Ascending aorta (tissue), 2 donors: ENCODE measurements around the gene SPRYD3. TPM values are rescaled to one million over a fixed set of nuclear protein-coding genes. Genes with fewer than 3 reads are reported as not detected.

Source experiments
- DNase-seq, 2 donors: peaks; one replicate each; pipeline ENCODE4 v3.0.0-alpha.2; 2019; ENCODE audit warnings: low spot score in 2 of 2
- H3K27ac ChIP-seq, 2 donors: fragments of 200-600 bp; sonication (generic); one replicate each; pipeline ENCODE4 v1.5.1; 2016 to 2017; ENCODE audit warnings: mild to moderate bottlenecking in 1 of 2
- H3K27me3 ChIP-seq: fragments of 200-600 bp; sonication (generic); one replicate; pipeline ENCODE4 v1.5.1; 2017
- H3K36me3 ChIP-seq, 2 donors: fragments of 200-600 bp; sonication (generic); one replicate each; pipeline ENCODE4 v1.5.1; 2016
- H3K4me1 ChIP-seq, 2 donors: fragments of 200-600 bp; sonication (generic); one replicate each; pipeline ENCODE4 v1.5.1; 2016 to 2017; ENCODE audit warnings: mild to moderate bottlenecking in 1 of 2
- H3K4me3 ChIP-seq, 2 donors: fragments of 200-600 bp; sonication (generic); one replicate each; pipeline ENCODE4 v1.5.1; 2016 to 2017; ENCODE audit warnings: mild to moderate bottlenecking in 1 of 2
- H3K9me3 ChIP-seq, 2 donors: fragments of 200-600 bp; sonication (generic); one replicate each; pipeline ENCODE4 v1.5.1; 2016
- intact Hi-C: fragments of 100-400 bp; cut with DNase I; formaldehyde crosslinking; loops from one replicate; pipeline ENCODE4 v1.15.1; 2023
- total RNA-seq: library from RNA; depleted of rRNA; stranded (reverse); fragments of >200 nt; gene quantifications from one replicate; pipeline ENCODE4 v1.1.0, GENCODE V29; 2016
- TF ChIP-seq, protein P1 (sequence below), 3 experiments: fragments of 200-600 bp in 2 of 3; fragments of 450-650 bp in 1 of 3; sonication (generic) in 2 of 3; IDR thresholded peaks; one replicate each; pipeline ENCODE4 v1.5.1; 2016 to 2019; ENCODE audit warnings: antibody characterized with exemption in 3 of 3, mild to moderate bottlenecking in 1 of 3, moderate library complexity in 1 of 3

Gene SPRYD3
- total RNA-seq, 1 donor from 2014 or later = 48.6 TPM

DNA sequence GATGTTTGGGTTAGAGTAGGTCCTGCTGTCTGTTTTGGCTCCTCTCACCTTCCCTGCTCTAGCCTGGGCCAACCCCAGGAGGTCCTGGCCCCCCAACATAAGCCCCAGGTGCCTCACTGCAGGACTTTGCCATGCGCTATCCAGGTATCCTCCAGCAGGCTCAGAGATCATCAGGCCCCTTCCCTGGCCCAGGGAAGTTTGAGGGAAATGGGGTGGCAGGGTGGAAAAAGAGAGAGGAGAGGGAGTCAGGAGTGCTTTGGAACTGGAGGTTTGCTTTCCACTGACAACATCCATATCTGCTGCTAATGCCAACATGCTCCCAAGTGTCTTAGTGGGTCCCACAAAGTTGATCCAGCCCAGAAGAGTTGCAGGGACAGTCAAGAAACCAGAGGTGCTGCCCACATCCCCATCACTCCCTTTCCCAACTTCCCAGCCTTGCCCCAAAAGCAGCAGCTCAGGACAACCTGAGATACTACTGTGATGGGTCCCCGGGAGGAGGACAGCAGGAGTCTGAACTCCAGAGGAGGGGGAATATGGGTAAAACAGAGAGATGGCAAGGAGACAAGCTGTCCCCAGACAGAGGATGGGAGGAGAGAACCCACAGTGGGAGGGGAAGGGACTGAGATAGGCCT lies 28.6 kb downstream of the SPRYD3 start:
- H3K4me3 ChIP-seq = peak overlapping the region; percentile 75 to 84
- H3K27me3 ChIP-seq = no peaks in the 10 kb centered on the region
- intact Hi-C loops = no loop called here
- H3K27ac ChIP-seq = peak overlapping the region; percentile 98 to 99
- no peaks in the 10 kb centered on the region for H3K9me3 ChIP-seq
- TF ChIP-seq, protein P1, sequence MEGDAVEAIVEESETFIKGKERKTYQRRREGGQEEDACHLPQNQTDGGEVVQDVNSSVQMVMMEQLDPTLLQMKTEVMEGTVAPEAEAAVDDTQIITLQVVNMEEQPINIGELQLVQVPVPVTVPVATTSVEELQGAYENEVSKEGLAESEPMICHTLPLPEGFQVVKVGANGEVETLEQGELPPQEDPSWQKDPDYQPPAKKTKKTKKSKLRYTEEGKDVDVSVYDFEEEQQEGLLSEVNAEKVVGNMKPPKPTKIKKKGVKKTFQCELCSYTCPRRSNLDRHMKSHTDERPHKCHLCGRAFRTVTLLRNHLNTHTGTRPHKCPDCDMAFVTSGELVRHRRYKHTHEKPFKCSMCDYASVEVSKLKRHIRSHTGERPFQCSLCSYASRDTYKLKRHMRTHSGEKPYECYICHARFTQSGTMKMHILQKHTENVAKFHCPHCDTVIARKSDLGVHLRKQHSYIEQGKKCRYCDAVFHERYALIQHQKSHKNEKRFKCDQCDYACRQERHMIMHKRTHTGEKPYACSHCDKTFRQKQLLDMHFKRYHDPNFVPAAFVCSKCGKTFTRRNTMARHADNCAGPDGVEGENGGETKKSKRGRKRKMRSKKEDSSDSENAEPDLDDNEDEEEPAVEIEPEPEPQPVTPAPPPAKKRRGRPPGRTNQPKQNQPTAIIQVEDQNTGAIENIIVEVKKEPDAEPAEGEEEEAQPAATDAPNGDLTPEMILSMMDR (IDR thresholded peaks at IDR 0.05) = no peak
- DNase-seq = peak in 1 of 2 donors; percentile 63
- H3K4me1 ChIP-seq = peaks cover 3 to 45% of the 10 kb centered on the region in 2 donors
- H3K36me3 ChIP-seq = peaks cover 3 to 20% of the 10 kb centered on the region in 2 donors

DNA sequence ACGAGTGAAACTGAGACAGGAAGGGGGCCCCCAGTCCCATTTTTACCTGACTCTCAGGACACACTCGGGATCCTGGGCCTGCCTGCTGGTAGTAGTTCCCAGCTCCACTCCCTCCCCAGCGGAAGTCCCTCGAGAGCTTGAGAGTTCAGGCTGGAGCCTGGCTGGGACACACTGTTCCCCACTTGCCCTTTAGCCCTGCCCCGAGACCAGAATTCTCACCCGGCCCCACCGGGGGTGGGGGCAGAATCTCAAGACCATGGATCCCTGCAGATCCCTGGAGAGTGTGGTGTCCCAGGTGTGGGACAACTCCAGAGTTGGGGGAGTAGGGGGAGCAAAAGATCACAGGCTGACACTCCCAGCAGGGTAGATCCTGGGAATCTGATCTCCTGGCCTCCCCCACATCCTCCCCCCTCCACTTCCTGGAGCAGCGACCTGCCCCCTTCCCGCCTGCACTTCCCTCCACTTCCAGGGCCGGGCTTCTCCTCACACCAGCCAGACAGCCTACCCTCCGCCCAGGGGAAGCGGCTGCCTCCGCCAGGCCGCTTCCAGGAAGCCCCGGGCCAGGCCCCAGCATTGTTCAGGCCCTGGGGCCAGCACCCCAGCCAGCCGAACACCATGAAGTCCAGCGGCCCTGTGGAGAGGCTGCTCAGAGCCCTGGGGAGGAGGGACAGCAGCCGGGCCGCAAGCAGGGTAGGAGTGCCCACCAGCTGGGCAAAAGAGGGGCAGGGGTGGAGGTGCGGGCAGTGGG lies 29.4 kb downstream of the SPRYD3 start, which contains the start of gene TNS2:
TNS2 (plus strand) TSS at position 495 of the 748 bp plus-strand sequence; CDS start at position 616, 121 bp downstream.
- TF ChIP-seq, protein P1 (IDR thresholded peaks at IDR 0.05) = no peak
- H3K9me3 ChIP-seq = no peaks in the 10 kb centered on the region
- peak within 1 kb of the TSS; percentile 75 to 84 for H3K4me3 ChIP-seq
- DNase-seq = peak in 1 of 2 donors; percentile 91
- H3K27ac ChIP-seq = peak within 1 kb of the TSS; percentile 98 to 99
- H3K36me3 ChIP-seq = peaks cover 0 to 15% of the 10 kb centered on the region in 2 donors
- peaks cover 4 to 47% of the 10 kb centered on the region in 2 donors for H3K4me1 ChIP-seq
- H3K27me3 ChIP-seq = no peaks in the 10 kb centered on the region
- intact Hi-C loops = loop anchor here (5.0 kb wide), 1 partner anchor 453 kb away; the partner anchor contains the start of gene TARBP2

DNA sequence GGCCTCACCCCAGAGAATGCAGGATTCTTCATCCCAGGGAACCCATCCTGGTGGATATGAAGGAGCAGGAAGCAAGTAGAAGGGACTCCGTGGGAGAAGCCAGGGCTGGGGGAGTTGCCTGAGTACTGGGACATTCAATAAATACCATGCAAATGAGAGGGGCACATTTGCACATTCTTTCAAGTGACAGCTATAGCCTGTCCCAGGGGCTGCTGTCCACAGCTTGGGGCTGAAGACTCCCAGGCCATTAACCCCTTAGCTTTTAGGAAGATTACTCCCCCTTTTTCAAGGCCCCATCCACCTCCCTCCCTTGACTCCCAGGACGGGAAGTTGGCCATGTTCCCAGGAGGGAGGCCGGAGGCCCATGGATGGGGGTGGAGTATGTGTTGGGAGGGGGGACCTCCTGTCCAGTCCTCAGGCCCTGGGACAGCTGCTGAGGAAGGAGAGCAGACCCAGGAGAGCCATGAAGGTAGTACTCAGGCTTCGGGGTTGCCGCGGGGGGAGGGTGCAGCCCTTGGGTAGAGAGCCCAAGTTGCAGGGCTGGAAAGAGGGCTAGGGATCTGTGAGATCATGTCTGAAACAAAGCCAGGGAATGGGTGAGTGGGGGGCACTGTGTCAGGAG lies 30.3 kb downstream of the SPRYD3 start:
- DNase-seq = peak in 1 of 2 donors; percentile 85
- no peaks in the 10 kb centered on the region for H3K27me3 ChIP-seq
- intact Hi-C loops = loop anchor here (5.0 kb wide), 1 partner anchor 453 kb away; the partner anchor contains the start of gene TARBP2

DNA sequence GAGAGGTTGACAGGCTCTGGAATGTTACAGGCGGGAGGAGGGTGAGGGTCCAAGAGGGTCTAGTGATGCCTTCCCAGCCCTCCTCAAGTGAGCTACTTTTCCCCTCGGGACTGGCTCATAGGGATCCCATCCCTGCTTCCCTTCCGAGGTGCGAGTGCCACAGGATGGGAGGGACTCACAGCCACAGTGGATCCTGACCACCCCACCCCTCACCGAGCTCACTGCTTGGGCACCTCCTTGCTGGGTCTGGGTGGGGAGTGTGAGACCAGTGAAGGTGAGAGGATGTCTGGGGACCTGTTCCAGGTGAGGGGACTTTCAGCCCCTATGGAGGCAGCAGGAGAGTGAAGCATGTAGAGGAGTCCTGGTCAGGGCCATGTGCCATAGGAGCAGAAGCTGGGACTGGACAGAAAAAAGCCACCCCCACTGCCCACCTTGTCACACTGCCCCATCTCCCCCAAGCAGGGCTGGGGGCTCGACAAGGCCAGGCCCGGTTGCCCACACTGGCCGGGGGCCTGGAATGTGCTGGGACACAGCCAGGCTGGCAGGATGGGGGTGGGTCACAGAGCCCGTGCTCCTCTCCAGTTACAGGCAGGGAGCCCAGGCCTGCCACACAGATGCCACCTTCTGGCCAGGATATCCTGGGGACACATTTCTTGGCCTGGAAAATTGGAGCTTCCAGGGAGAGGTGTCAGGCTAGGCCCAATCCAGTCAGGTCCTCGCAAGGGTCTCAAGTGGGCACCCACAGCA lies 31.0 kb downstream of the SPRYD3 start:
- peak in 1 of 2 donors; percentile 88 for DNase-seq
- Histone ChIP-seq H3K4me3 (peak overlapping the region; percentile 75 to 84), H3K4me1 (peaks cover 13 to 52% of the 10 kb centered on the region in 2 donors), H3K27me3 (no peaks in the 10 kb centered on the region), H3K9me3 (no peaks in the 10 kb centered on the region), H3K36me3 (peaks cover 0 to 8% of the 10 kb centered on the region in 2 donors), H3K27ac (peak overlapping the region; percentile 98 to 99)
- TF ChIP-seq, protein P1 (IDR thresholded peaks at IDR 0.05) = peak; percentile 3 to 33 (median 31)
- intact Hi-C loops = loop anchor here (5.0 kb wide), 1 partner anchor 454 kb away; the partner anchor contains the start of gene TARBP2

More for the DNA sequence above, 30.3 kb downstream of the SPRYD3 start:
- peak overlapping the region; percentile 75 to 84 for H3K4me3 ChIP-seq
- no peaks in the 10 kb centered on the region for H3K9me3 ChIP-seq
- H3K27ac ChIP-seq = peak overlapping the region; percentile 98 to 99
- H3K36me3 ChIP-seq = peaks cover 0 to 14% of the 10 kb centered on the region in 2 donors
- TF ChIP-seq, protein P1 (IDR thresholded peaks at IDR 0.05) = peak in 1 of 3 experiments; percentile 1
- H3K4me1 ChIP-seq = peaks cover 12 to 53% of the 10 kb centered on the region in 2 donors
